CD4-positive, alpha-beta T cell (primary cell): ENCODE data around the gene SLC2A13. TPM values are rescaled to one million over a fixed set of nuclear protein-coding genes. Genes with fewer than 3 reads are reported as not detected.
"Not testable (repeated sequence)": the region's sequence is repeated elsewhere in the genome, so short reads cannot be mapped to it uniquely, and the experiment has no call there.

ENCODE experiments used
- ATAC-seq: fragments of 200-7000 bp; cut with Tn5 transposase; one replicate; pipeline ENCODE4 v1.10.0; 2022; ENCODE audit warnings: mild to moderate bottlenecking; ENCODE audit not compliant: poor library complexity
- CTCF ChIA-PET: fragments of 350-600 bp; sonication (Branson Sonifier 250); formaldehyde crosslinking; loops from one replicate; lab custom pipeline; 2021; ENCODE audit warnings: antibody characterized with exemption, inconsistent platforms; lab: Charles Lee
- POLR2A ChIA-PET: fragments of 350-600 bp; sonication (Branson Sonifier 250); formaldehyde crosslinking; loops from one replicate; lab custom pipeline; 2021; ENCODE audit warnings: antibody characterized with exemption, inconsistent platforms; lab: Charles Lee
- DNase-seq, 14 experiments: peaks; one replicate each; pipeline ENCODE4 v3.0.0-alpha.2; 2013 to 2020; ENCODE audit warnings: mixed read lengths in 2 of 14
- H3K27ac ChIP-seq, 2 donors: one replicate each; pipeline versions ENCODE4 v1.5.1 to v1.7.0; 2013; ENCODE audit warnings: low read length in 2 of 2, low read depth in 1 of 2, mild to moderate bottlenecking in 1 of 2
- H3K27me3 ChIP-seq, 2 experiments: 1 replicate in 1 of 2; 2 replicates in 1 of 2; pipeline versions ENCODE4 v1.6.1 to v1.7.0; 2013; ENCODE audit warnings: low read length in 2 of 2, control low read depth in 1 of 2, mild to moderate bottlenecking in 1 of 2, moderate library complexity in 1 of 2; ENCODE audit not compliant: insufficient read depth in 2 of 2, control insufficient read depth in 1 of 2
- H3K36me3 ChIP-seq: one replicate; pipeline ENCODE4 v1.6.1; 2013; ENCODE audit warnings: low read length, control low read depth; ENCODE audit not compliant: insufficient read depth
- H3K4me1 ChIP-seq: one replicate; pipeline ENCODE4 v1.6.1; 2013; ENCODE audit warnings: low read length, control low read depth; ENCODE audit not compliant: insufficient read depth
- H3K4me3 ChIP-seq: one replicate; pipeline ENCODE4 v1.5.1; 2013; ENCODE audit warnings: mild to moderate bottlenecking, low read length, moderate library complexity
- H3K9me3 ChIP-seq, 2 experiments: 1 replicate in 1 of 2; 2 replicates in 1 of 2; pipeline versions ENCODE4 v1.6.1 to v1.7.0; 2013; ENCODE audit warnings: low read length in 2 of 2, mild to moderate bottlenecking in 2 of 2, control low read depth in 1 of 2, moderate library complexity in 1 of 2; ENCODE audit not compliant: control insufficient read depth in 1 of 2, insufficient read depth in 1 of 2
- H3K27ac Mint-ChIP-seq: one replicate; pipeline ENCODE4 v1.8.0; 2020; ENCODE audit warnings: mixed read lengths
- H3K27me3 Mint-ChIP-seq: one replicate; pipeline ENCODE4 v1.8.0; 2021; ENCODE audit warnings: mixed read lengths
- H3K36me3 Mint-ChIP-seq: one replicate; pipeline ENCODE4 v1.8.0; 2021; ENCODE audit warnings: low read depth, mixed read lengths
- H3K4me1 Mint-ChIP-seq: one replicate; pipeline ENCODE4 v1.8.0; 2021; ENCODE audit warnings: low read depth, mixed read lengths
- H3K4me3 Mint-ChIP-seq: one replicate; pipeline ENCODE4 v1.8.0; 2020; ENCODE audit warnings: mild to moderate bottlenecking, mixed read lengths
- H3K9me3 Mint-ChIP-seq: one replicate; pipeline ENCODE4 v1.8.0; 2020; ENCODE audit warnings: mixed read lengths
- CTCF ChIP-seq: fragments of 200-600 bp; IDR thresholded peaks from one replicate; pipeline ENCODE4 v1.8.0; 2022; ENCODE audit warnings: antibody characterized with exemption, mild to moderate bottlenecking
- intact Hi-C, 2 experiments: fragments of 100-400 bp; cut with DNase I in 1 of 2; cut with micrococcal nuclease in 1 of 2; formaldehyde crosslinking; loops; one replicate each; pipeline versions ENCODE4 v1.15.1 to v1.9.0; 2023 to 2025; cut with DNase I, micrococcal nuclease
- total RNA-seq, 174 experiments: library from RNA in 2 of 174; stranded (reverse) in 2 of 174; gene quantifications; one replicate each; pipeline ENCODE4 v1.2.3 and lab custom pipeline; 2021 to 2026

The SLC2A13 gene
- total RNA-seq, 2 experiments from 2014 or later, result 1.6 to 1.7 TPM

GRCh38 chr12:40049268-40049667 is 56.6 kb downstream of the SLC2A13 start:
- H3K4me3 ChIP-seq, result no peak overlapping the region
- ChIA-PET CTCF (interaction anchor here (1.0 kb wide), 1 partner anchor 13 kb away, joined by 3 read pairs; no protein-coding TSS in a partner anchor), POLR2A (no interaction called here)
- H3K4me1 ChIP-seq, result no peaks in the 10 kb centered on the region
- H3K27ac ChIP-seq, result no peak overlapping the region
- H3K36me3 ChIP-seq, result no peaks in the 10 kb centered on the region
- H3K9me3 ChIP-seq, result no peaks in the 10 kb centered on the region
- Mint-ChIP-seq H3K27me3 (no peaks in the 10 kb centered on the region), H3K4me3 (no peak overlapping the region), H3K9me3 (no peaks in the 10 kb centered on the region), H3K36me3 (no peaks in the 10 kb centered on the region), H3K27ac (no peak overlapping the region), H3K4me1 (no peaks in the 10 kb centered on the region)
- no peaks in the 10 kb centered on the region for H3K27me3 ChIP-seq
- intact Hi-C loops, result no loop called here
- DNase-seq, result no peak
- no peak for TF ChIP-seq CTCF
- no peak for ATAC-seq

GRCh38 chr12:40047002-40047401 is 58.9 kb downstream of the SLC2A13 start:
- H3K4me1 Mint-ChIP-seq, POLR2A ChIA-PET, CTCF ChIA-PET: not testable (repeated sequence)

GRCh38 chr12:40045656-40046055 is 60.2 kb downstream of the SLC2A13 start:
- TF ChIP-seq CTCF, result no peak
- Histone ChIP-seq H3K27ac (no peak overlapping the region), H3K4me3 (no peak overlapping the region), H3K27me3 (no peaks in the 10 kb centered on the region), H3K4me1 (no peaks in the 10 kb centered on the region), H3K36me3 (no peaks in the 10 kb centered on the region), H3K9me3 (no peaks in the 10 kb centered on the region)
- Mint-ChIP-seq H3K27me3 (no peaks in the 10 kb centered on the region), H3K4me3 (no peak overlapping the region), H3K36me3 (no peaks in the 10 kb centered on the region), H3K9me3 (no peaks in the 10 kb centered on the region), H3K27ac (no peak overlapping the region), H3K4me1 (no peaks in the 10 kb centered on the region)
- ChIA-PET POLR2A (no interaction called here), CTCF (interaction anchor here (1.0 kb wide), 1 partner anchor 34 kb away, joined by 3 read pairs; no protein-coding TSS in a partner anchor)
- no peak for ATAC-seq
- intact Hi-C loops, result no loop called here
- no peak for DNase-seq

More at GRCh38 chr12:40047002-40047401, 58.9 kb downstream of the SLC2A13 start:
- H3K27ac Mint-ChIP-seq, H3K4me1 ChIP-seq, H3K36me3 ChIP-seq, H3K4me3 ChIP-seq, intact Hi-C loops, H3K9me3 Mint-ChIP-seq, ATAC-seq, DNase-seq, H3K4me3 Mint-ChIP-seq, H3K27me3 Mint-ChIP-seq, H3K9me3 ChIP-seq, H3K27ac ChIP-seq, H3K36me3 Mint-ChIP-seq, H3K27me3 ChIP-seq: not testable (repeated sequence)

GRCh38 chr12:40044396-40044795 is 61.5 kb downstream of the SLC2A13 start:
- ChIA-PET CTCF (interaction anchor here (1.0 kb wide), 1 partner anchor 17 kb away, joined by 3 read pairs; no protein-coding TSS in a partner anchor), POLR2A (no interaction called here)
- Histone ChIP-seq H3K9me3 (no peaks in the 10 kb centered on the region), H3K27ac (no peak overlapping the region), H3K4me1 (no peaks in the 10 kb centered on the region), H3K27me3 (no peaks in the 10 kb centered on the region), H3K36me3 (no peaks in the 10 kb centered on the region), H3K4me3 (no peak overlapping the region)
- Mint-ChIP-seq H3K27me3 (no peaks in the 10 kb centered on the region), H3K36me3 (no peaks in the 10 kb centered on the region), H3K4me3 (no peak overlapping the region), H3K4me1 (no peaks in the 10 kb centered on the region), H3K27ac (no peak overlapping the region), H3K9me3 (no peaks in the 10 kb centered on the region)
- intact Hi-C loops, result no loop called here
- no peak for TF ChIP-seq CTCF
- no peak for DNase-seq
- no peak for ATAC-seq
